Right ventricle myocardium superior (tissue), 1 donor: ENCODE results near the gene KCNH8. TPM values are rescaled to one million over a fixed set of nuclear protein-coding genes. Genes with fewer than 3 reads are reported as not detected.

Source experiments
- ATAC-seq: fragments of 200-7000 bp; cut with Tn5 transposase; one replicate; pipeline ENCODE4 v1.9.1; 2020; ENCODE audit warnings: mild to moderate bottlenecking; ENCODE audit not compliant: poor library complexity
- DNase-seq: peaks from one replicate; pipeline ENCODE4 v3.0.0-alpha.2; 2020
- intact Hi-C: fragments of 100-400 bp; cut with DNase I; formaldehyde crosslinking; loops from one replicate; pipeline ENCODE4 v1.11.2; 2022
- total RNA-seq: library from RNA; stranded (reverse); fragmentation: NEBNext Ultra II Directional; extraction: Animal tissue kit (Norgen Biotek cat#: 25700); gene quantifications from one replicate; pipeline ENCODE4 v1.2.1, GENCODE V29; 2021
- donor health status: DM: no; HTN: yes; CAD: no; lungs with severe emphysema.

The KCNH8 gene
- total RNA-seq, 1 donor from 2014 or later: not detected

DNA sequence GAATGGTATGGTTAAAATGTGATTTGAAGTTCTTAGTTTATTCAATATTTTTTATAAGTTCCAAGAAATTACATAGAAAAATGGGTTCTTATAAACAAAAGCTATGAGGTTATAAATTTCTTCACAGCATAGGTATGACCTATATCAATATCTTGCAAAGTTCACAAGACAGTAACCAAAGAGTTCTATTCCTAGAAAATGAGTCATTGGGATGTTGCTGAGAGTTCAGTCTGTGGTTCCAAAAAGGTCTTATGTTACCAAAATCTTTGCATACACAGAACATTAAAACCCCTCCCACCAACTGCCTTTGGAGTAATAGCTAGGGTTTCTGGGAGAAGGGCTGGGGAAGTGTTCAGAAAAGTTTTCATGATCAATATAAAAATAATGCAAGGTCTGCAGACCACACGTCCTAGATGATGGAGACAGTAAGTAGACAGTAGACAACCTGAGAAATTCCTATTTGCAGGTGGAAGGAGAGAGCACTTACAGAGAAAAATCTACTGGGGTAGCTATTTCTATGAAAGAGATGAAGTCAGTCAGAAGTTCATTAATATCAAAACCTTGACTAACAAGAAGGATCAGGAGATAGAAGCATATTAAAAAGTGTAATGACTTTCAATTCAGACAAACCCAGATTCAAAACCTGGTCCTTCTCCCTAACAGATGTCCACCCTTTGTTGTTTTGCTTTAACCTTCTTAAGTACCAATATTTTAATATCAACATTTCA lies 279.3 kb downstream of the KCNH8 start:
- intact Hi-C loops: no loop called here
- ATAC-seq (no peak), DNase-seq (no peak)

DNA sequence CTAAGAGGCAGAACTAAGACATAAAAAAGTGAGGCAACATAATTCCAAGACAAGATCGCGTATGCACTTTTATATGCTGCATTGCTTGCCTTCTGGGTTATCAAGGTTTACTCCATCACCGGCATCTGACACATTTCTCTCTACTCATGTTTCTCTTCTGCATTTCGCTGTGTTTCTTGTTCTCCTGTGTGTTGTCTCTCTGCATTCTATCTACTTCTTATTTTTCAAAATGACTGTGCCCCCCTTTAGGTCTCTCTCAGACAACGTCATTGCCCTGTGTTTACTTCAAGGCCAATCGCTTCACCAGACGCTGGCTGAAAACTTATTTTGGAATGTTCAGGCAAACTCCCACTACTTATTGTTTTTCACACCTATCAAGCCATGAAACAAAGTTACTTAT lies 280.4 kb downstream of the KCNH8 start:
- intact Hi-C loops: no loop called here
- ATAC-seq (no peak), DNase-seq (no peak)

DNA sequence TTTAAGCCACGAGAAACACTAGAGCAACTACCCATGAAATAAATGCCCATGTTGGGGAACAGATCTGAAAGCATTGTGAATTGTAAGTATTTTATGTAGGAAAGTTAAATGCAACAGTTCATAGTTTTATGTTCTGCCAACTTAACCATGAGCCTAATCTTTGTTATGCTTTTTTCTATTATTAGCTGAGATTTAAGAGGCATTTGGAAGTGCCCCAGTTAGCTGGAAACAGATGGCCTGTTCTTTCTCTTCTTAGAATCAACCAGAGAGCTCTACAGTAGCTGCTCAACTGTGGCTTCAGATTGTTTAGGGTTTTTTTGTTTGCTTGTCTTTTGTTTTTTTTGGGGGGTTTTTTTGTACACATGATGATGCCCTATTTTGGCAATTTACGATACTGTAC lies 284.4 kb downstream of the KCNH8 start:
- intact Hi-C loops: no loop called here
- no peak for DNase-seq
- peak; percentile 41 for ATAC-seq

DNA sequence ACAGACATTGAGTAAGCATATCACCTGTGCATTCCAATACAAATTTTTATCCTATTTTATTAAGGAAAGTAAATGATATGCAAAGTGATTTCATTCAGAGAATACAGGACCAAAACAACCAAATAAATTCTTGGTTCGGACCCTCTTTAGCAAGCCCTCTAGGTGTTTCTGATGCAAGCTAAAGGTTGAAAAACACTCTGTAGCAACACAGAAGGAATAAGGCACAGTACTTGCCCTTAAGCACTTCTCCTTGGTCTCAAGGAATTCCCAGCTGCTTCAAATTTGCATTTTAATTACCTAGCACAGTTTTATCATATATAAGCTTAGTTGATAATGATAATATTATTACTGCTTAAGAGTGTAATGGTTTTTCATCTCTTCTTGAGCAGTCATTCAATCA lies 288.4 kb downstream of the KCNH8 start:
- DNase-seq: no peak
- intact Hi-C loops: no loop called here
- ATAC-seq: no peak

DNA sequence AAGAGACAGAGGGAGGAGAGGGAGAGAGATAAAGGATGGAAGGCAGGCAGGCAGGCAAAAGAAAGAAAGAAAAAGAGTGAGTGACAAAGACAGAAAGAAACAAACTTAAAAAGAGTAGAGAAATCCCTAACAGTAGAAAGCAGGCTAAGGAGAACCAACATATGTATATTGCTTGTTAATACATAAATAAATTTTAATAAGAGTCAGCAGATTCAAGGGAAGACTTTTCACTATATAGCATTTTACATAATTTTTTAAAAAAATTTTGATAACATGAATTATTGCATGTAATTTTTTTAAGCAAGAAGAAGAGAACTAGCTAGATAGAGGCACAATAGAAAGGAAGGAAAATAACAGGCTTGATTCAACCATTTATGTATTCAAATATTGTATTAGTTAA lies 291.6 kb downstream of the KCNH8 start:
- DNase-seq (no peak), ATAC-seq (no peak)
- intact Hi-C loops: no loop called here

DNA sequence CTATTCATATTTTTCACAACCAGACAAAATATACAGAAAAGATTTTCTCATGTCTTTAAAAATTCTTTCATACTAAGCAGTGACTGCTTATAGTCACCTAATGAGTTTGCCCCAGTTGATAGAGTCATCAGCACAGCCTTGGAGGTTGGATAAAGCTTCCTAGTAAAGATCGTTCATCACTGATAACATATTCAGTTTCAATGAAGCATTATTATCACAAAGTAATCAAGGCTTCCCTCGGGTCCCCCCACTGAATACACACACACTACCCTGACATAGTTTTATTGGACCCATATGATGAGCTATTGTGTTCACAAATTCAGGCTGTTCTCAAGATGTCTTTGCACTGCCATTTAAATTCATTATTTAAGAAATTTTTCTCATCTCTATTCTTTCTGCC lies 297.8 kb downstream of the KCNH8 start:
- intact Hi-C loops: no loop called here
- no peak for DNase-seq
- ATAC-seq: no peak

DNA sequence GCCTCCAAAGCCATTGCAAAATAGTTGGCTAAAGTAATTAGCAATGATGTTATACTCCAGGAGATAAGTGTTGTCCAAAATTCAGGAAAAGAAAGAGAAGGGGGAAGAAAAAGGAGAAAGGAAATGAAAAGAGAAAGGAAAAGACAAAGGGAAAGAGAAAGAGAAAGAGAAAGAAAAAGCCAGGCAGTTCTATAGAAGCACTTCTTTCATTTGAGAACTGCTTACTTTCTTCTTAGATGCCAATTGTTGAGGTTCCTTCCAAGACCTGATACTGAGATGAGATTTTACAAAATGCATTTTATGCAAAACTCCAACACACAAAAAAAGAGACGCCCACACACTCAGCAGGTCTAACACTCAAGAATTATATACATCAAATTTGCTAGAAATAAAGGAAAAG lies 298.4 kb downstream of the KCNH8 start:
- ATAC-seq: no peak
- intact Hi-C loops: no loop called here

DNA sequence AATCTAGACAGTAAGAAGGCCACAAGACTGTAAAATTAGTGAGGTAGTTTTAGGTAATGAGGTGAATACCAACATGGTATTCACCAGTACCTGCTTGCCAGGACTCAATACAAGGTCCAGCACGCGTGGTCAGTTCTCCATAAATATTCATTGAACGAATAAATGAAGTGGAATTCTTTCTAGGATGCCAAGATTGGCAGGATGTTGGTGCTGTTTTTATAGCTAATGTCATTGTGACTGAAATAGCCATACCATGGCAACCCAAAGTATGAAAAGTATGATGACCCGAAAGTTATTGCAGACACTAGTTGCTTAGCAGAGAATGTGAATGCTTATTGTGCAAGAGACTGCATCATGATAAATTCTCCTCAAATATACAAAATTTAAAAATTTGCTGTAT lies 307.2 kb downstream of the KCNH8 start:
- ATAC-seq (peak; percentile 82), DNase-seq (no peak)
- intact Hi-C loops: no loop called here

More for the DNA sequence above, 298.4 kb downstream of the KCNH8 start:
- no peak for DNase-seq

DNA sequence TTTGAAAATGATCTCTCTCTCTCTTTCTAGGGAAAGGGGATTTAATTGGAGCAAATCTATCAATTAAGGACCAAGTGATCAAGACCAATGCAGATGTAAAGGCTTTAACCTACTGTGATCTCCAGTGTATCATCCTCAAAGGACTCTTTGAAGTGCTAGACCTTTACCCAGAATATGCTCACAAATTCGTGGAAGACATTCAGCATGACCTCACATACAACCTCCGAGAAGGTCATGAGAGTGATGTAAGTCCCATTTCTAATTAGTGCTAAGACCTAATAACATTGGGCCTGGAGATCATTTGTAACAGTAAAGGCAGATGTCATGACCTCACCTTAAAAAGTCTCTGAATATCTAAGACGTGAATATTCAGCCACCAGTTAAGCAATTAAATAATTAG lies 308.4 kb downstream of the KCNH8 start:
- no peak for DNase-seq
- ATAC-seq: no peak
- intact Hi-C loops: no loop called here

DNA sequence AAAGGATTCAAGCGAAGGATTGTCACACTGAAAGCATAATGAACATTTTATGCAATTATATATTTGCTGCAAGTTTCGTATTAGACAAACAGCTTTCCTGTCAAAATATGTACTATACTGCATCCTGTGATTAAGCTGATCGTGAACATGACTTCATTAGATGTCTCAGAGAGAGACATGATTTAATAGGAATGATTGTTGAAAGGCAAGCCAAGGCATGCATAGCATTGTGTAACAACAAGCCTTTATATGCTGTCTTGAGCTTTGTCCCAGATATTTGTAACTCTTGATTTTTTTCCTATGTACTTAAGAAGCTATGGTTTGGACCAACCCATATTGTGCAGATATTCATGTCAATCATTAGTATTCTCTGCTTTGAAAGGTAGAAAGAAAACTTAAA lies 309.1 kb downstream of the KCNH8 start:
- DNase-seq (no peak), ATAC-seq (no peak)
- intact Hi-C loops: no loop called here

DNA sequence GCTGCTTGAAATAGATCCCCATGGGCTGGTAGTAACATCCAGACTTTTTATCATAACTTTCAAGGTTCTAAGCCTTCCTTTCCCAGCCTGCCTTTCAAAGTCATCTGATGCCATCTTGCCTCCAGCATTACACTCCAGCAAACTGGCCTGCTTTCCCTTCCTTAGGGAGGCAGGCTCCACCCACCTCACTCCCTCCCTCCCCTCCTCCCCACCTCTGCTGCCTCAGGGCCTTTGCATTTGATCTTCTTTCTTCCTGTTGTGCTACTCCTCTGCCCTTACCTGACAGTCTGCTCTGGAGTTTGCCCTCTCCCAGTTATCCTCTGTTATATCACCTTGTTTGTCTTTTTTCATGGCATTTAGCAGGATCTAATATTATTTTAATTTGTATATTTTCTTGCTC lies 319.5 kb downstream of the KCNH8 start:
- intact Hi-C loops: no loop called here
- DNase-seq (no peak), ATAC-seq (no peak)

DNA sequence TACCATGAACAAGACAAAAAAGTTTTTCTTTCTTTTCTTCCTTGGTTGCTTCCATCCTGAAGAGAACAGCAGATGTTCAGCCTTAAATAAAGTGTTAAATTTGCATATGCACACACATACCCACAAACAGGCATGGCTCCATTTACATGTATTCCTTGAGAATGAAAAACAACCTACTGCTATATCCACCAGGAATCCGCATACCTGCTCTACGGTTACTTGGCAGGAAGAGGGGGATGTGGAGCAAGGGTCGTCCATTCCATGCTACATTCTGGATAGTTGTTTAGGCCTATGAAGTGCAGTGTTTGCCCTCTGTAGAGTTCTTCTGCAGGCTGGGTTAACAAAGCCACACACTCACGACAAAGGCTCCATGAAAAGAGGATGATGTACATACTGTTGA lies 322.8 kb downstream of the KCNH8 start:
- no peak for DNase-seq
- intact Hi-C loops: no loop called here
- no peak for ATAC-seq

DNA sequence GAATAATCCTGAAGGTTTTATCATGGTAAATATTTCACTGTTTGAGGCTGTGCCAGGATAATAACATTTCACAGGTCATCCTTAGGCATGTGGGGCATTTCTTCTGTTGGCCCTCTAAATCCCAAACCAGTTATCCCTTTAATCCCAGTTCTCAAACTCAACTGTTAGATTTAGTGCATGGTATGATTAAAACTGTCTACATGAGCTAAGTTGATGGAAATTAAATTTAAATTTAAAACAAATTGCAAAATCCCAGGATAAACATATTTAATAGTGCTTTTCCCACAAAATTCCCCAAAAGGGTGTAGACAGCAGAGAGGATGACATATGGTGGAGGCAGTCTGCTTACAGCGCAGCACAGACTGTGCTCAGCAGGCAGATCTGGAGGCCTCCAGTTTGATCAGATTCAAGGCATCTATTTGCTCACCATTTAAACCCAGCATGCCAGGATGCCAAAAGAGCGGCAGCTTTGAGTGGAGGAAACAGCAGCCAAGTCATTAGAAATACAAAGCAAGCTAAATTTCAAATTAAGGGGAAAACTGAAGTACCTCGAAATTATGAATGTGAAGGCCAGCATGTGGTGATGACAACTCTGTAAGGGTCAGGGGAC lies 325.8 kb downstream of the KCNH8 start:
- ATAC-seq (no peak), DNase-seq (no peak)
- intact Hi-C loops: no loop called here

DNA sequence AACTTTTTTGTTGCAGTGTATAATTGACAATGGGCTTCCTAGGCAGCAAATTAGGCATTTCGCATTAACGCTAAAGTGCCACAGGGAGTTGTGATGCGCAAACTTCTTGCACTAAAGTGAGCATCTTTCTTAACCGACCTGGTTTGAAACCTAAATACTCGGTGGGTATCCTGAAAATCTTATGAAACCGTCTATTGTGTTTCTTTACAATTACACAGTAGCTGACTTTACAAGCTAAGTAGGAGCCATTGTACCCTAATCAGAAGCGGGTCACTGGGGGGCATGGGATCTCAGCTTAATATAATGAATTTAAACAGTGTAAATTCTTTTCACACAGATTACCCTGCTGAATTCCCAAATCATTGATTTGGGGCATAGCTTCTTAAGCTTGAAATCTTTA lies 328.0 kb downstream of the KCNH8 start:
- no peak for ATAC-seq
- intact Hi-C loops: no loop called here
- DNase-seq: no peak

DNA sequence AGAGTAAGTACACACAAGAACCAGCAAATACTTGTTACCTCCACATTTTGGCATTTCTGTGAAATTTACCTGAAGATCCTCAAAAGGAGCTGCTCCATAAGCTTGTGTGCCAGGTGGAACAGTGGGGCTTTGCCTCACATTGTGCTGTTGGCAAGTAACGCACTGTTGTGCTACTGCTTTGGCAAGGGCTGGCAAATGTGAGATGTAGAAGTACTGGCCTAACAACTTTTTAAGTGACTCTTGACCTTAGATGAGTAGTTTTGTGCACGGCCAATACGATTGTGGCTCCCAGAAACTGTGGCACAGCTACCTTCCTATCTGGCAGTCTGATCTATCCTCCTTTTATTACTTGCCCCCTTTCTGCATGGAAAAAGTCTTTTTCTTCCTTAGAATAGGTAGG lies 337.0 kb downstream of the KCNH8 start:
- intact Hi-C loops: no loop called here
- ATAC-seq: no peak
- DNase-seq: no peak

DNA sequence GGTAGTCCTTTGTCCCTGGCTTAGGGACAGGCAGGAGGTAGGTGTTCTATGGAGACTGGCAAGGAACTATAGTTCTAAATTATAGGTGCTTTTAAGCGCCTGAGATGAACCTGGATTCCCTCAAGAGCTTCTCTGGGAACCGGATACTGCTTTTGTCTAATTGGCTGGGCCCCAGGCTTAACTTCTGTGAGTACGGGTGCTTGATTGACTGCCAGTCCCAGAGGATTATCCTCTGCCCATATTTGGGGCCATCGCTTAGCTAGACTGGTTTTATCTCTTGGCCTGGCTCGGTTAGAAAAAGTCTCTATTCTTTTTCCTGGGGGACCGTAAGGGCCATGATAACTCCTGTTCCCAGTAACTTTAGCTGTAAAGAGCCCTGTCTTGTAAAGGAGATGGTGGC lies 339.1 kb downstream of the KCNH8 start:
- intact Hi-C loops: no loop called here
- ATAC-seq (no peak), DNase-seq (no peak)

DNA sequence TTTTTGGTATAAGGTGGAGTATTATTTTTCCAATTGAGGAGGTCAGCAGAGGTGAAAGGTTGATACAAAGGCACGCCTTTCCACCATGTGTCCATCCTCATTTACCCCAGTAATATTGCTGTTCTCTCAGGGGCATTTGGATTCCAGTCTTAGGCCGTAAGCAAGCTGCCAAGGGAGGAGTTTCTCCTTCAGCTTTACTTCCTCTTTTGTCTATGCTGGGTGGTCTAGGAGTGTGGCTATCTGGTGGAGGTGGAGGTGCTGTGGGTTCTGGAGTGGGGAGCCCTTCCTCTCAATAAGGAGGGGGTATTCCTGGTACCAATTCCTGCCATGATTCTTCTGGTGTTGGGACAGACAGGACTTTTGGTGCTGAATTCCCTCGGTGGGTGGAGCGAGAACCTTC lies 340.6 kb downstream of the KCNH8 start:
- intact Hi-C loops: no loop called here
- ATAC-seq (no peak), DNase-seq (no peak)

DNA sequence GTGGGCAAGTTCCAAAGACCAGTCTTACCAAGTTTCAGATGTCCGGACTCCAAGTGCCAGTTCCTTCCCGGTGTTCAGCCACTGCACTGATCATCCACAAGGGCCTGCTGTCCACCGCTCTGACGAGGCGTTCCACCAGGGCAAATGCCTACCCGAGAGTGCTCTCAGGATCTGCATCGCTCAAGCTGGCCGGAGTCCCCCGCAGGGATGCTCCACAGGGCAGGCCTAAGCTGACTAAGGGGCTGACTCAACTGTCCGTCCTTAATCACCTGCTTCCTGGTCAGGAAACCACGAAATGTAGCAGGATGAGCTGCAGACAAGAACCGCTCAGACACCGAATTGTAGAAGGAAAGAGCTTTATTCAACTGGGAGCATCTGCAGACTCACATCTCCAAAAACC lies 341.6 kb downstream of the KCNH8 start:
- ATAC-seq (no peak), DNase-seq (no peak)
- intact Hi-C loops: no loop called here

DNA sequence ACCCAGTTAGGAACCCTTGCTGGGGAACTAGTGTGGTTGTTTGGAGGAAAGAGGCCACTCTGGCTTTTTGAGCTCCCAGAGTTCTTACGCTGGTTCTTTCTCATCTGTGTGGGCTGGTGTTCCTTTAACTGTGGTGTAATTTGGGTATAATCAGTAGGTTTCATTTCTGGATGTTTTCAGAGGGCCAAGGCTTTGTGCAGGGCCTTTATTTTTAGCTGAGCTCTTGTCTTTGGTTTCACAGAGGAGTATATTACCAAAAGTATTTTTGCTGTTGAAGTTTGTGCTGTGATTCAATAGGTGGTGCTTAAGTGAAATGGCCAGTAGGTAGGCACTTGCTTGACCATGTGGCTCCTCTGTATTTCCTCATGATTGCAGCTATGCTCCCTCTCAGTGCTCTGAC lies 357.9 kb downstream of the KCNH8 start:
- no peak for ATAC-seq
- intact Hi-C loops: no loop called here
- no peak for DNase-seq

DNA sequence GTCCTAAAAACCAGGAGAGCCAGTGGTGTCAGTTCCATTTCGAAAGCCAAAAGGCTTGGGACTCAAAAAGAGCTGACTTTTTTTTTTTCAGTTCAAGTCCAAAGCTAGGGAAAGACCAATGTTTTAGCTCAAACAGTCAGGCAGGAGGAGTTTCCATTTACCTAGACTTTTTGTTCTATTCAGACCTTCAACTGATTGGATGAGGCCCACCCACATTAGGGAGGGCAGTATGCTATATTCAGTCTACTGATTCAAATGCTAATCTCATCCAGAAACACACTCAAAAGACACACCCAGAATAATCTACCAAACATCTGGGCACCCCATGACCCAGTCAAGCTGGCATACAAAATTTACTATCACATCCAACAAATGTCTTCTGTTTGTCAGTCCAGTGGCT lies 374.0 kb downstream of the KCNH8 start:
- intact Hi-C loops: no loop called here
- ATAC-seq (no peak), DNase-seq (no peak)

DNA sequence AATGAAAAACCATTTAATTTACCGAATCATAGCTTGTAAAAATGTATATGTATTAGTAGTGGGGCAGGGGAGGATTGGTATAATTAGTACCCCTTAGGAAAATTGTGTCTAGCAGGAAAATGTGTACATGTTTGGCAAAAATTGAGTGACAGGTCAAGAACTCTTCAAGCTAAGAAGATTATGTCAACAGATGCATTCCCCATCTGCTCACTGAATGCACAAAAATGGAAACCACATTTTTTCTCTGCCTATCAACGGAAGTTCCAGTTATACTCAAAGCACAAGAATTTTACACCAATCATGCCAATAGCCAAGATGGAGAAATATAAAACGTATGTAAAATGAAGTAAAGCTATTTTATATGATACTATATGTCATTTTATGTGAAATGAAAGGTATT lies 377.8 kb downstream of the KCNH8 start:
- ATAC-seq: no peak
- intact Hi-C loops: no loop called here
- DNase-seq: no peak
